ENCODE measurements around the gene USP21. TPM values are rescaled to one million over a fixed set of nuclear protein-coding genes. Genes with fewer than 3 reads are reported as not detected.

The USP21 gene
- total and polyA plus RNA-seq, 2 of the 13 experiments (the other 11 are each of a cell fraction or from before 2014, with no cell fraction given), result 10.1 to 33.1 TPM

GRCh38 chr1:161162052-161162451 is 2.8 kb downstream of the USP21 start:
- in situ Hi-C loops (cut with HindIII; ENCODE audit: extremely low pct_ligation_motif_present, low pct_unique_long_range_greater_than_20kb), result no loop called here
- TF ChIP-seq RBFOX2 (IDR thresholded peaks at IDR 0.05; ENCODE audit: low read depth, low read length) (0 out of 2 replicates have a peak, but pooled peaks have one; percentile 9), ONECUT2 (CRISPR knock-in tag; IDR thresholded peaks at IDR 0.05) (no peak)
- FAIRE-seq (no peak), ATAC-seq (no peak), DNase-seq (ENCODE audit: low spot score) (no peak)
- no TSS peak for BruUV-seq (replicated peaks)
- Histone ChIP-seq H3K36me3 (replicated peaks in 1 of 2; ENCODE audit: control insufficient read depth in 1 of 2, insufficient read depth in 2 of 2, low read length in 2 of 2) (peaks cover 11 to 43% of the 10 kb centered on the region in 2 experiments; a peak in 4 of 5 replicates), H3K79me2 (ENCODE audit: insufficient read depth, low read length) (peaks cover 7% of the 10 kb centered on the region), H3K27me3 (ENCODE audit: control insufficient read depth in 1 of 2, insufficient read depth in 2 of 2, low read length in 2 of 2) (no peaks in the 10 kb centered on the region; a peak in 1 of 5 replicates), H3K9me3 (ENCODE audit: low read length) (no peaks in the 10 kb centered on the region), H4K20me1 (ENCODE audit: insufficient read depth, low read length) (no peaks in the 10 kb centered on the region), H3K9ac (ENCODE audit: insufficient read depth, low read depth, low read length) (no peak overlapping the region), H3K4me3 (replicated peaks in 1 of 3; ENCODE audit: insufficient read depth in 1 of 3, low read depth in 2 of 3, low read length in 3 of 3) (no peak overlapping the region), H3K4me1 (ENCODE audit: insufficient read depth, low read length) (peaks cover 38% of the 10 kb centered on the region), H3K27ac (ENCODE audit: extremely low read length, insufficient read depth, low read length) (no peak overlapping the region), H2AFZ (ENCODE audit: low read length) (no peak overlapping the region), H3K4me2 (ENCODE audit: low read depth, low read length) (no peak overlapping the region)
- intact Hi-C loops (cut with micrococcal nuclease; ENCODE audit: unreplicated experiment), result no loop called here
- ChIA-PET POLR2A (no interaction called here), CTCF (ENCODE audit: low intra/inter-chr PET ratio, low total read pairs) (no interaction called here)
- 86% methylated on average over 7 of the region's 7 CpGs for WGBS (ENCODE audit: low lambda C conversion rate)

GRCh38 chr1:161162806-161163205 is 3.5 kb downstream of the USP21 start:
- intact Hi-C loops (cut with micrococcal nuclease; ENCODE audit: unreplicated experiment), result no loop called here
- H3K9ac ChIP-seq (ENCODE audit: insufficient read depth, low read depth, low read length), result no peak overlapping the region
- H2AFZ ChIP-seq (ENCODE audit: low read length), result no peak overlapping the region
- peaks cover 11 to 41% of the 10 kb centered on the region in 2 experiments; a peak in 4 of 5 replicates for H3K36me3 ChIP-seq (replicated peaks in 1 of 2; ENCODE audit: control insufficient read depth in 1 of 2, insufficient read depth in 2 of 2, low read length in 2 of 2)
- no peak overlapping the region for H3K27ac ChIP-seq (ENCODE audit: extremely low read length, insufficient read depth, low read length)
- H4K20me1 ChIP-seq (ENCODE audit: insufficient read depth, low read length), result no peaks in the 10 kb centered on the region
- no peak overlapping the region for H3K4me2 ChIP-seq (ENCODE audit: low read depth, low read length)
- H3K9me3 ChIP-seq (ENCODE audit: low read length), result no peaks in the 10 kb centered on the region
- peaks cover 10% of the 10 kb centered on the region for H3K79me2 ChIP-seq (ENCODE audit: insufficient read depth, low read length)
- ChIA-PET POLR2A (no interaction called here), CTCF (ENCODE audit: low intra/inter-chr PET ratio, low total read pairs) (no interaction called here)
- TF ChIP-seq CENPX (CRISPR knock-in tag; IDR thresholded peaks at IDR 0.05) (no peak), MBD4 (IDR thresholded peaks at IDR 0.05; ENCODE audit: borderline replicate concordance, low read length) (no peak), MXD3 (CRISPR knock-in tag; IDR thresholded peaks at IDR 0.05) (no peak), ETV6 (CRISPR knock-in tag; conservative IDR thresholded peaks at IDR 0.05) (no peak), PHF20 (CRISPR knock-in tag; IDR thresholded peaks at IDR 0.05) (no peak), ZNF12 (CRISPR knock-in tag; IDR thresholded peaks at IDR 0.05) (no peak)
- TF ChIP-seq, protein P1, sequence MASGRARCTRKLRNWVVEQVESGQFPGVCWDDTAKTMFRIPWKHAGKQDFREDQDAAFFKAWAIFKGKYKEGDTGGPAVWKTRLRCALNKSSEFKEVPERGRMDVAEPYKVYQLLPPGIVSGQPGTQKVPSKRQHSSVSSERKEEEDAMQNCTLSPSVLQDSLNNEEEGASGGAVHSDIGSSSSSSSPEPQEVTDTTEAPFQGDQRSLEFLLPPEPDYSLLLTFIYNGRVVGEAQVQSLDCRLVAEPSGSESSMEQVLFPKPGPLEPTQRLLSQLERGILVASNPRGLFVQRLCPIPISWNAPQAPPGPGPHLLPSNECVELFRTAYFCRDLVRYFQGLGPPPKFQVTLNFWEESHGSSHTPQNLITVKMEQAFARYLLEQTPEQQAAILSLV (CRISPR knock-in tag; IDR thresholded peaks at IDR 0.05; ENCODE audit: borderline replicate concordance), result no peak
- H3K4me1 ChIP-seq (ENCODE audit: insufficient read depth, low read length), result peaks cover 45% of the 10 kb centered on the region
- DNase-seq (ENCODE audit: low spot score), result no peak
- WGBS (ENCODE audit: low lambda C conversion rate), result 99% methylated on average over 9 of the region's 10 CpGs
- no TSS peak for BruUV-seq (replicated peaks)
- no peak for ATAC-seq
- in situ Hi-C loops (cut with HindIII; ENCODE audit: extremely low pct_ligation_motif_present, low pct_unique_long_range_greater_than_20kb), result no loop called here
- H3K27me3 ChIP-seq (ENCODE audit: control insufficient read depth in 1 of 2, insufficient read depth in 2 of 2, low read length in 2 of 2), result no peaks in the 10 kb centered on the region; a peak in 1 of 5 replicates
- FAIRE-seq, result no peak
- no peak overlapping the region for H3K4me3 ChIP-seq (replicated peaks in 1 of 3; ENCODE audit: insufficient read depth in 1 of 3, low read depth in 2 of 3, low read length in 3 of 3)
